Keratinocyte (primary cell): Measurements from ENCODE around the gene CIROP. TPM values are rescaled to one million over a fixed set of nuclear protein-coding genes. Genes with fewer than 3 reads are reported as not detected.

ENCODE experiments used
- DNase-seq: peaks from one replicate; pipeline ENCODE4 v3.0.0-alpha.2; 2011; ENCODE audit warnings: low read depth, missing footprints, low spot score
- FAIRE-seq: peaks from 2 replicates; lab custom pipeline; 2011; peaks lifted over from hg19 to GRCh38; lab: Jason Lieb, UNC
- H2AFZ ChIP-seq: 2 replicates; pipeline ENCODE4 v1.6.0; 2012; ENCODE audit warnings: low read length, control low read depth, inconsistent platforms; ENCODE audit not compliant: control insufficient read depth
- H3K27ac ChIP-seq: 2 replicates; pipeline ENCODE4 v1.5.1; 2011; ENCODE audit warnings: low read length; ENCODE audit not compliant: control insufficient read depth, insufficient read depth
- H3K27me3 ChIP-seq: 3 replicates; pipeline ENCODE4 v1.6.0; 2011; ENCODE audit warnings: low read length; ENCODE audit not compliant: control insufficient read depth, insufficient read depth; ENCODE audit errors: extremely low read depth
- H3K36me3 ChIP-seq, 2 experiments: 2 replicates in 1 of 2; 3 replicates in 1 of 2; pipeline ENCODE4 v1.5.1; 2011; ENCODE audit warnings: low read length in 2 of 2, mild to moderate bottlenecking in 1 of 2; ENCODE audit not compliant: control insufficient read depth in 2 of 2, insufficient read depth in 2 of 2; ENCODE audit errors: extremely low read depth in 1 of 2
- H3K4me1 ChIP-seq: 3 replicates; pipeline ENCODE4 v1.5.1; 2011; ENCODE audit warnings: low read length; ENCODE audit not compliant: control insufficient read depth, insufficient read depth; ENCODE audit errors: extremely low read depth
- H3K4me2 ChIP-seq: 3 replicates; pipeline ENCODE4 v1.6.0; 2011; ENCODE audit warnings: low read depth, low read length; ENCODE audit not compliant: control insufficient read depth, insufficient read depth; ENCODE audit errors: extremely low read depth
- H3K4me3 ChIP-seq, 3 experiments: fragments of 200-600 bp in 1 of 3; sonication (generic) in 1 of 3; 2 replicates in 2 of 3; 3 replicates in 1 of 3; pipeline ENCODE4 v1.5.1; 2011 to 2016; ENCODE audit warnings: low read length in 3 of 3, mild to moderate bottlenecking in 3 of 3, control low read depth in 2 of 3, inconsistent platforms in 1 of 3, low read depth in 1 of 3, mixed read lengths in 1 of 3, mixed run types in 1 of 3, moderate library complexity in 1 of 3; ENCODE audit not compliant: control insufficient read depth in 2 of 3, insufficient read depth in 2 of 3; ENCODE audit errors: extremely low read depth in 1 of 3
- H3K79me2 ChIP-seq: 2 replicates; pipeline ENCODE4 v1.6.0; 2012; ENCODE audit warnings: low read length; ENCODE audit not compliant: control insufficient read depth, insufficient read depth
- H3K9ac ChIP-seq: 3 replicates; pipeline ENCODE4 v1.6.0; 2011; ENCODE audit warnings: low read length; ENCODE audit not compliant: control insufficient read depth, insufficient read depth; ENCODE audit errors: extremely low read depth
- H3K9me1 ChIP-seq: 3 replicates; pipeline ENCODE4 v1.6.0; 2011; ENCODE audit warnings: low read length; ENCODE audit not compliant: control insufficient read depth, insufficient read depth; ENCODE audit errors: extremely low read depth
- H3K9me3 ChIP-seq: 2 replicates; pipeline ENCODE4 v1.5.1; 2012; ENCODE audit warnings: low read depth, low read length; ENCODE audit not compliant: control insufficient read depth
- H4K20me1 ChIP-seq: 3 replicates; pipeline ENCODE4 v1.6.0; 2011; ENCODE audit warnings: low read length; ENCODE audit not compliant: control insufficient read depth, insufficient read depth; ENCODE audit errors: extremely low read depth
- EZH2 ChIP-seq: IDR thresholded peaks from one replicate; pipeline ENCODE4 v1.6.1; 2012; ENCODE audit warnings: inconsistent platforms, mild to moderate bottlenecking, low read length, moderate library complexity
- dilution Hi-C: fragments of 300-500 bp; cut with MboI; formaldehyde crosslinking; loops from one replicate; pipeline ENCODE4 v1.7.0; 2020; ENCODE audit warnings: low sequenced_read_pairs; ENCODE audit not compliant: extremely low pct_ligation_motif_present
- polyA plus RNA-seq, 5 experiments: library from polyadenylated mRNA; depleted of rRNA in 3 of 5; stranded (reverse) in 3 of 5; stranded (forward) in 1 of 5; unstranded in 1 of 5; fragments of >200 nt; gene quantifications; 1 replicate in 1 of 5; 2 replicates in 3 of 5; 3 replicates in 1 of 5; pipeline versions ENCODE4 v1.2.1 to v1.2.3, GENCODE V29; 2011 to 2012; ENCODE audit warnings: missing spikeins in 2 of 5, low read depth in 1 of 5, low replicate concordance in 1 of 5
- TF ChIP-seq, protein P1 (sequence below), 3 experiments: IDR thresholded peaks in 1 of 3; conservative IDR thresholded peaks in 1 of 3; optimal IDR thresholded peaks in 1 of 3; 2 replicates in 2 of 3; 3 replicates in 1 of 3; pipeline versions ENCODE3 to v1.5.1; 2011; ENCODE audit warnings: low read length in 3 of 3, mild to moderate bottlenecking in 3 of 3, moderate library complexity in 2 of 3, control low read depth in 1 of 3, inconsistent platforms in 1 of 3; ENCODE audit not compliant: insufficient read depth in 2 of 3; ENCODE audit errors: extremely low read depth in 1 of 3

CIROP gene
- polyA plus RNA-seq, 1 donor (not counting 4 experiments of a cell fraction or from before 2014, with no cell fraction given) = not detected

DNA sequence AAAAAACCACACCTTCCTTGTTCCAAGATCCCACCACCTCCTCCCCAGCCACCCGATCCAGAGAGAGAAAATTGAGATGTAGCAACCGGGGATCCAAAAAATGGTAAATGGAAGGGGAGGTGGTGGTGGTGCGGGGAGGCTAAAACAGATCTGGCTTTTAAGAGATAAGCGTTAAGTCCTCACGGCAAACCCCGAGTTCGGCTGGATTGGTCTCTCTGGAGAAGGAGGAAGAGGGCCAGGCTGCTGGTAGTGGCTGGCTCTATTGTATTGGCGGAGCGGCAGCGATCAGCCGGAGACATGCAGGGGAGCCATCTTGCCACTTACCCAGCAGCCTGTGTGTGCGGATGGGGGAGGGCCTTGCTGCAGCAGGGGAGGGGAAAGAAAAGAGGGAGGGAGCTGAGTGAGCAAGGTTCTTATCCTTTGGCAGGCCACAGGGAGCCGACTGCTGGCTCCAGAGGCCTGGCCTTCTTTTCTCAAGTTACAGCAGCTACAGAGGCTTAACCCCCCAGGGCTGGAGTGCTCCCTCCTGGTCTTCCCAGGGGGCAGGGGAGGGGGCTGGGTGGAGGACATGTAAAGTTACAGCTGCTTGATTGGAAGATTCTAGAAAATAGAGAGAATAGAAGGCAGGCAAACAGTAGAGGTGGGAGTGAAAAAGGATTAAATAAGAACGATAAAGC lies 33.4 kb downstream of the CIROP start:
- no peak for TF ChIP-seq EZH2
- TF ChIP-seq, protein P1, sequence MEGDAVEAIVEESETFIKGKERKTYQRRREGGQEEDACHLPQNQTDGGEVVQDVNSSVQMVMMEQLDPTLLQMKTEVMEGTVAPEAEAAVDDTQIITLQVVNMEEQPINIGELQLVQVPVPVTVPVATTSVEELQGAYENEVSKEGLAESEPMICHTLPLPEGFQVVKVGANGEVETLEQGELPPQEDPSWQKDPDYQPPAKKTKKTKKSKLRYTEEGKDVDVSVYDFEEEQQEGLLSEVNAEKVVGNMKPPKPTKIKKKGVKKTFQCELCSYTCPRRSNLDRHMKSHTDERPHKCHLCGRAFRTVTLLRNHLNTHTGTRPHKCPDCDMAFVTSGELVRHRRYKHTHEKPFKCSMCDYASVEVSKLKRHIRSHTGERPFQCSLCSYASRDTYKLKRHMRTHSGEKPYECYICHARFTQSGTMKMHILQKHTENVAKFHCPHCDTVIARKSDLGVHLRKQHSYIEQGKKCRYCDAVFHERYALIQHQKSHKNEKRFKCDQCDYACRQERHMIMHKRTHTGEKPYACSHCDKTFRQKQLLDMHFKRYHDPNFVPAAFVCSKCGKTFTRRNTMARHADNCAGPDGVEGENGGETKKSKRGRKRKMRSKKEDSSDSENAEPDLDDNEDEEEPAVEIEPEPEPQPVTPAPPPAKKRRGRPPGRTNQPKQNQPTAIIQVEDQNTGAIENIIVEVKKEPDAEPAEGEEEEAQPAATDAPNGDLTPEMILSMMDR (optimal IDR thresholded peaks at IDR 0.05 in 1 of 3, IDR thresholded peaks at IDR 0.05 in 1 of 3, conservative IDR thresholded peaks at IDR 0.05 in 1 of 3; ENCODE audit: extremely low read depth in 1 of 3, insufficient read depth in 2 of 3, low read length in 3 of 3) = no peak
- FAIRE-seq (no peak), DNase-seq (no peak)
- no peaks in the 10 kb centered on the region for H3K9me3 ChIP-seq
- H4K20me1 ChIP-seq = peaks cover 18% of the 10 kb centered on the region
- peaks cover 1% of the 10 kb centered on the region for H3K9me1 ChIP-seq
- peak overlapping the region; percentile 92 for H3K9ac ChIP-seq
- H3K4me3 ChIP-seq = peak overlapping the region; percentile 71 to 89 (median 83)
- dilution Hi-C loops = no loop called here
- peaks cover 23% of the 10 kb centered on the region for H3K4me1 ChIP-seq
- H3K27ac ChIP-seq = peak overlapping the region; percentile 87
- no peaks in the 10 kb centered on the region for H3K27me3 ChIP-seq
- H2AFZ ChIP-seq = peak overlapping the region; percentile 83
- H3K79me2 ChIP-seq = peaks cover 45% of the 10 kb centered on the region
- H3K36me3 ChIP-seq = peaks cover 32 to 51% of the 10 kb centered on the region in 2 experiments
- peak overlapping the region; percentile 93 for H3K4me2 ChIP-seq

DNA sequence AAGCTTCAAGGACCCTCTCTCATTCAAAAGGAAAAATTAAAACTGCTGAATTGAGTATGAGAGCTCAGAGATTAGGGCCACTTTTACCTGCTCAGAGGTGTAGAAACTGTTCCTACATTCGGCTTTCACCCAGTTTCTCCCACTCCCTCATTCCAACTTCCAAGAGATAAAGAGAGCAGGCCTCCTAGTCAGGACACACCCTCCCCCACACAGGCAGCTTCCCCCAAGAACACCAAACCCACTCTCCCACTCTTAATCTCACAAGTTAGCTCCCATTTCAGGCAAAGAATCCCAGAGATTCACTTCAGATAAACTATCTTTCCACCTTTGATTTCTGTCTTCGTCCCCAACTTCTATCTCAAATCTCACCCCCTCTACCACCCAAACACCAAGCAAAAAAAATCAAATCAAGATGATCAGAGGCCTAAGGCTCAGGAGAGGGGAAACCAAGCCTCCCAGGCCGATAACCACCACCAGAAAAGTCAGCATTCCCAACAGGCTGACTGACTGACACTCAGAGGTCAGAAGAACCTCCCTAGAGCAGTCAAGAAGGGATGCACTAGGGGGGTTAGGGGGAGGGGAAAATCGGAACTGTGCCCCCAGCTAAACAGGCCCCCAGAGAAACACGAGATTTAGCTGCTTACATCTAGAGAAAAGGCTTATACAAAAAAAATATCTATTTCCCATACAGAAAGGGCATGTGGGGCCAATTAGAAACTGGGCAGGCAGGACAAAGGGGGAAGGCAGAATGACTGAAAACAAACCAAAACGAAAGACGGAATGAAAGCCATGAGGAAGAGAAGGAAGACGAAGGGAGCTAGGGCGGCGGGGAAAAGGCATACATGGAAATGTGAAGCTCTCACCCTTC lies 34.3 kb downstream of the CIROP start:
- Histone ChIP-seq H3K27me3 (no peaks in the 10 kb centered on the region), H2AFZ (no peak overlapping the region), H3K4me2 (peak overlapping the region; percentile 93), H3K9ac (peak overlapping the region; percentile 92), H3K4me1 (peaks cover 23% of the 10 kb centered on the region), H3K27ac (peak overlapping the region; percentile 87), H3K9me3 (no peaks in the 10 kb centered on the region), H4K20me1 (peaks cover 19% of the 10 kb centered on the region), H3K36me3 (peaks cover 36 to 51% of the 10 kb centered on the region in 2 experiments), H3K4me3 (peak overlapping the region; percentile 71 to 89 (median 83)), H3K9me1 (peaks cover 4% of the 10 kb centered on the region), H3K79me2 (peaks cover 51% of the 10 kb centered on the region)
- TF ChIP-seq EZH2 = no peak
- TF ChIP-seq, protein P1 (optimal IDR thresholded peaks at IDR 0.05 in 1 of 3, IDR thresholded peaks at IDR 0.05 in 1 of 3, conservative IDR thresholded peaks at IDR 0.05 in 1 of 3; ENCODE audit: extremely low read depth in 1 of 3, insufficient read depth in 2 of 3, low read length in 3 of 3) = no peak
- dilution Hi-C loops = no loop called here
- DNase-seq = no peak
- no peak for FAIRE-seq
